Neural progenitor cell (in vitro differentiated cells): ENCODE measurements around the gene JMJD7. TPM values are rescaled to one million over a fixed set of nuclear protein-coding genes. Genes with fewer than 3 reads are reported as not detected.

ENCODE experiments used
- DNase-seq: peaks from one replicate; pipeline ENCODE4 v3.0.0-alpha.2; 2016; ENCODE audit warnings: low spot score
- H2AFZ ChIP-seq: fragments of 200-600 bp; sonication (generic); replicated peaks from 2 replicates; pipeline ENCODE4 v1.6.1; 2016; ENCODE audit warnings: antibody characterized with exemption
- H3F3A ChIP-seq: fragments of 200-600 bp; sonication (generic); 2 replicates; pipeline ENCODE4 v1.6.1; 2016; ENCODE audit warnings: antibody characterized with exemption, low read depth
- H3K27ac ChIP-seq: fragments of 200-600 bp; sonication (generic); 2 replicates; pipeline ENCODE4 v1.5.1; 2016; ENCODE audit warnings: mild to moderate bottlenecking
- H3K27me3 ChIP-seq: fragments of 200-600 bp; sonication (generic); 2 replicates; pipeline ENCODE4 v1.6.1; 2016; ENCODE audit warnings: mild to moderate bottlenecking, moderate library complexity
- H3K36me3 ChIP-seq: fragments of 200-600 bp; sonication (generic); 2 replicates; pipeline ENCODE4 v1.5.1; 2016
- H3K4me1 ChIP-seq: fragments of 200-600 bp; sonication (generic); 2 replicates; pipeline ENCODE4 v1.6.1; 2016; ENCODE audit warnings: mixed run types
- H3K4me2 ChIP-seq: fragments of 200-600 bp; sonication (generic); 2 replicates; pipeline ENCODE4 v1.6.1; 2016
- H3K4me3 ChIP-seq: fragments of 200-600 bp; sonication (generic); 2 replicates; pipeline ENCODE4 v1.5.1; 2016
- H3K79me2 ChIP-seq: fragments of 200-600 bp; sonication (generic); 2 replicates; pipeline ENCODE4 v1.6.1; 2016; ENCODE audit warnings: low read depth
- H3K9ac ChIP-seq: fragments of 200-600 bp; sonication (generic); 2 replicates; pipeline ENCODE4 v1.6.1; 2016
- H3K9me3 ChIP-seq: fragments of 200-600 bp; sonication (generic); 2 replicates; pipeline ENCODE4 v1.5.1; 2016; ENCODE audit warnings: low read depth
- H4K20me1 ChIP-seq: fragments of 200-600 bp; sonication (generic); 2 replicates; pipeline ENCODE4 v1.6.1; 2016; ENCODE audit warnings: low read depth
- H3K27ac Mint-ChIP-seq: 3 replicates; pipeline ENCODE4 v1.8.0; 2021; ENCODE audit warnings: mixed read lengths
- H3K27me3 Mint-ChIP-seq: 2 replicates; pipeline ENCODE4 v1.8.0; 2022; ENCODE audit warnings: low read depth, mild to moderate bottlenecking, inconsistent platforms, moderate library complexity, mixed read lengths; ENCODE audit not compliant: insufficient read depth
- H3K36me3 Mint-ChIP-seq: 3 replicates; pipeline ENCODE4 v1.8.0; 2021; ENCODE audit warnings: mixed read lengths
- H3K4me1 Mint-ChIP-seq: 3 replicates; pipeline ENCODE4 v1.8.0; 2021; ENCODE audit warnings: mixed read lengths
- H3K4me3 Mint-ChIP-seq: 3 replicates; pipeline ENCODE4 v1.8.0; 2021; ENCODE audit warnings: mild to moderate bottlenecking, moderate library complexity, mixed read lengths
- H3K9me3 Mint-ChIP-seq: 3 replicates; pipeline ENCODE4 v1.8.0; 2020; ENCODE audit warnings: mixed read lengths
- CTCF ChIP-seq: fragments of 200-600 bp; sonication (generic); IDR thresholded peaks from 2 replicates; pipeline ENCODE4 v1.5.1; 2017; ENCODE audit warnings: antibody characterized with exemption, mild to moderate bottlenecking
- EZH2 ChIP-seq: fragments of 200-600 bp; sonication (generic); IDR thresholded peaks from 2 replicates; pipeline ENCODE4 v1.6.1; 2017; ENCODE audit warnings: antibody characterized with exemption, mild to moderate bottlenecking, moderate library complexity
- EZH2phosphoT487 ChIP-seq: fragments of 200-600 bp; sonication (generic); IDR thresholded peaks from 2 replicates; pipeline ENCODE4 v1.6.1; 2017; ENCODE audit warnings: antibody characterized with exemption
- total RNA-seq: library from RNA; depleted of rRNA; stranded (reverse); fragments of >200 nt; gene quantifications from 2 replicates; pipeline ENCODE4 v1.2.3, GENCODE V29; 2015; ENCODE audit warnings: low replicate concordance

JMJD7 gene
- total RNA-seq, 1 donor from 2014 or later, result 13.4 TPM

GRCh38 chr15:41819455-41820050 is 8.3 kb upstream of the JMJD7 start:
- TF ChIP-seq EZH2 (no peak), CTCF (no peak), EZH2phosphoT487 (no peak)
- no peaks in the 10 kb centered on the region for H4K20me1 ChIP-seq
- H3K4me2 ChIP-seq, result no peak overlapping the region
- H3K27me3 Mint-ChIP-seq, result peaks cover 2% of the 10 kb centered on the region
- no peaks in the 10 kb centered on the region for H3K9me3 ChIP-seq
- DNase-seq, result no peak
- H3F3A ChIP-seq, result no peaks in the 10 kb centered on the region
- H3K27me3 ChIP-seq, result no peaks in the 10 kb centered on the region
- no peak overlapping the region for H3K27ac Mint-ChIP-seq
- H3K9me3 Mint-ChIP-seq, result no peaks in the 10 kb centered on the region
- no peak overlapping the region for H3K9ac ChIP-seq
- no peaks in the 10 kb centered on the region for H3K79me2 ChIP-seq
- peaks cover 32% of the 10 kb centered on the region for H3K36me3 Mint-ChIP-seq
- H3K4me3 ChIP-seq, result no peak overlapping the region
- H2AFZ ChIP-seq, result no peak overlapping the region
- no peak overlapping the region for H3K27ac ChIP-seq
- no peak overlapping the region for H3K4me3 Mint-ChIP-seq
- no peaks in the 10 kb centered on the region for H3K4me1 ChIP-seq
- H3K36me3 ChIP-seq, result no peaks in the 10 kb centered on the region
- H3K4me1 Mint-ChIP-seq, result no peaks in the 10 kb centered on the region

GRCh38 chr15:41820791-41821423 is 7.0 kb upstream of the JMJD7 start:
- no peak for DNase-seq
- no peak overlapping the region for H3K4me3 ChIP-seq
- Mint-ChIP-seq H3K27ac (no peak overlapping the region), H3K36me3 (peaks cover 33% of the 10 kb centered on the region), H3K4me3 (no peak overlapping the region), H3K4me1 (peaks cover 4% of the 10 kb centered on the region), H3K9me3 (no peaks in the 10 kb centered on the region), H3K27me3 (peaks cover 2% of the 10 kb centered on the region)
- TF ChIP-seq EZH2, result no peak
- TF ChIP-seq EZH2phosphoT487, result no peak
- TF ChIP-seq CTCF, result no peak
- H3F3A ChIP-seq, result peaks cover 3% of the 10 kb centered on the region
- no peak overlapping the region for H3K9ac ChIP-seq
- H3K79me2 ChIP-seq, result no peaks in the 10 kb centered on the region
- H3K9me3 ChIP-seq, result no peaks in the 10 kb centered on the region
- no peak overlapping the region for H3K4me2 ChIP-seq
- peaks cover 7% of the 10 kb centered on the region for H3K4me1 ChIP-seq
- no peaks in the 10 kb centered on the region for H3K27me3 ChIP-seq
- H3K36me3 ChIP-seq, result no peaks in the 10 kb centered on the region
- no peak overlapping the region for H2AFZ ChIP-seq
- no peaks in the 10 kb centered on the region for H4K20me1 ChIP-seq
- no peak overlapping the region for H3K27ac ChIP-seq

DNA sequence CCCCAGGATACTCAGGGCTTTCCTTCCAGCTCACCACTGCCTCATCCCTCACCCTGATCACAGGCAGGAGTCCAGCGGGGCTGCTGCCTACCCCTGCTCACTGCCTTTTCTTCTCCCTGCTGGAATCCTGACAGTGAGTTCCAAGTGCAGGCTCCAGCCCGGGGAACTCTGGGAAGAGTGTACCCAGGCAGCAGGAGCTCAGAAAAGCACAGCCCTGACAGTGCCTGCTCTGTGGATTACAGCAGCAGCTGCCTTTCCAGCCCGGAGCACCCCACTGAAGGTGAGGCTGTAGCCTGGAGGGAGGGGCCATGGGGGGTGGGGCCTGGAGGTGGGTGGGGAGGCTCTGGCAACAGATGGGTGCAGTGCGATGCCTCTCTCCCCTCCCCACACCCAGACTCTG is 6.1 kb upstream of the JMJD7 start:
- H3K9me3 ChIP-seq, result no peaks in the 10 kb centered on the region
- H3K79me2 ChIP-seq, result no peaks in the 10 kb centered on the region
- DNase-seq, result no peak
- H3K4me1 ChIP-seq, result peaks cover 7% of the 10 kb centered on the region
- H3K27ac Mint-ChIP-seq, result no peak overlapping the region
- TF ChIP-seq EZH2 (no peak), EZH2phosphoT487 (no peak), CTCF (no peak)
- H3K9ac ChIP-seq, result no peak overlapping the region
- no peak overlapping the region for H3K4me3 Mint-ChIP-seq
- no peaks in the 10 kb centered on the region for H3K36me3 ChIP-seq
- peaks cover 2% of the 10 kb centered on the region for H3K27me3 ChIP-seq
- H3K27me3 Mint-ChIP-seq, result peaks cover 2% of the 10 kb centered on the region
- H3K36me3 Mint-ChIP-seq, result peaks cover 31% of the 10 kb centered on the region
- no peak overlapping the region for H2AFZ ChIP-seq
- H3F3A ChIP-seq, result peaks cover 6% of the 10 kb centered on the region
- H3K4me1 Mint-ChIP-seq, result peaks cover 7% of the 10 kb centered on the region
- no peaks in the 10 kb centered on the region for H3K9me3 Mint-ChIP-seq
- H4K20me1 ChIP-seq, result no peaks in the 10 kb centered on the region
- no peak overlapping the region for H3K4me2 ChIP-seq
- no peak overlapping the region for H3K27ac ChIP-seq
- no peak overlapping the region for H3K4me3 ChIP-seq
